ENCODE measurements around the gene DKC1. TPM values are rescaled to one million over a fixed set of nuclear protein-coding genes. Genes with fewer than 3 reads are reported as not detected.

The DKC1 gene
- total RNA-seq, 3 donors from 2014 or later = 29.4 to 36.0 (median 31.7) TPM

GRCh38 chrX:154793084-154793795 lies 30.6 kb downstream of the DKC1 start:
- H3K9me3 ChIP-seq = no peaks in the 10 kb centered on the region
- intact Hi-C loops (cut with DNase I, micrococcal nuclease) = no loop called here
- DNase-seq (no peak), ATAC-seq (no peak)
- H3K36me3 ChIP-seq (ENCODE audit: low read depth) = no peaks in the 10 kb centered on the region
- no peak overlapping the region for H3K4me3 ChIP-seq
- TF ChIP-seq, protein P1, sequence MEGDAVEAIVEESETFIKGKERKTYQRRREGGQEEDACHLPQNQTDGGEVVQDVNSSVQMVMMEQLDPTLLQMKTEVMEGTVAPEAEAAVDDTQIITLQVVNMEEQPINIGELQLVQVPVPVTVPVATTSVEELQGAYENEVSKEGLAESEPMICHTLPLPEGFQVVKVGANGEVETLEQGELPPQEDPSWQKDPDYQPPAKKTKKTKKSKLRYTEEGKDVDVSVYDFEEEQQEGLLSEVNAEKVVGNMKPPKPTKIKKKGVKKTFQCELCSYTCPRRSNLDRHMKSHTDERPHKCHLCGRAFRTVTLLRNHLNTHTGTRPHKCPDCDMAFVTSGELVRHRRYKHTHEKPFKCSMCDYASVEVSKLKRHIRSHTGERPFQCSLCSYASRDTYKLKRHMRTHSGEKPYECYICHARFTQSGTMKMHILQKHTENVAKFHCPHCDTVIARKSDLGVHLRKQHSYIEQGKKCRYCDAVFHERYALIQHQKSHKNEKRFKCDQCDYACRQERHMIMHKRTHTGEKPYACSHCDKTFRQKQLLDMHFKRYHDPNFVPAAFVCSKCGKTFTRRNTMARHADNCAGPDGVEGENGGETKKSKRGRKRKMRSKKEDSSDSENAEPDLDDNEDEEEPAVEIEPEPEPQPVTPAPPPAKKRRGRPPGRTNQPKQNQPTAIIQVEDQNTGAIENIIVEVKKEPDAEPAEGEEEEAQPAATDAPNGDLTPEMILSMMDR (IDR thresholded peaks at IDR 0.05) = no peak
- H3K4me1 ChIP-seq (ENCODE audit: low read depth) = no peaks in the 10 kb centered on the region

- intact Hi-C loops (cut with DNase I, micrococcal nuclease) = no loop called here
- Histone ChIP-seq H3K9me3 (no peaks in the 10 kb centered on the region), H3K36me3 (ENCODE audit: low read depth) (no peaks in the 10 kb centered on the region), H3K4me1 (ENCODE audit: low read depth) (peaks cover 8% of the 10 kb centered on the region), H3K4me3 (no peak overlapping the region)
- TF ChIP-seq, protein P1 (IDR thresholded peaks at IDR 0.05) = no peak
- DNase-seq (no peak), ATAC-seq (no peak)
These were observed 32.4 kb downstream of the DKC1 start for GRCh38 chrX:154795016-154795415.

- H3K9me3 ChIP-seq = no peaks in the 10 kb centered on the region
- peaks cover 13% of the 10 kb centered on the region for H3K4me1 ChIP-seq (ENCODE audit: low read depth)
- TF ChIP-seq, protein P1 (IDR thresholded peaks at IDR 0.05) = no peak
- no peak for DNase-seq
- no peak for ATAC-seq
- no peaks in the 10 kb centered on the region for H3K36me3 ChIP-seq (ENCODE audit: low read depth)
- intact Hi-C loops (cut with DNase I, micrococcal nuclease) = no loop called here
- no peak overlapping the region for H3K4me3 ChIP-seq
These were observed 34.3 kb downstream of the DKC1 start for GRCh38 chrX:154797006-154797405.

DNA sequence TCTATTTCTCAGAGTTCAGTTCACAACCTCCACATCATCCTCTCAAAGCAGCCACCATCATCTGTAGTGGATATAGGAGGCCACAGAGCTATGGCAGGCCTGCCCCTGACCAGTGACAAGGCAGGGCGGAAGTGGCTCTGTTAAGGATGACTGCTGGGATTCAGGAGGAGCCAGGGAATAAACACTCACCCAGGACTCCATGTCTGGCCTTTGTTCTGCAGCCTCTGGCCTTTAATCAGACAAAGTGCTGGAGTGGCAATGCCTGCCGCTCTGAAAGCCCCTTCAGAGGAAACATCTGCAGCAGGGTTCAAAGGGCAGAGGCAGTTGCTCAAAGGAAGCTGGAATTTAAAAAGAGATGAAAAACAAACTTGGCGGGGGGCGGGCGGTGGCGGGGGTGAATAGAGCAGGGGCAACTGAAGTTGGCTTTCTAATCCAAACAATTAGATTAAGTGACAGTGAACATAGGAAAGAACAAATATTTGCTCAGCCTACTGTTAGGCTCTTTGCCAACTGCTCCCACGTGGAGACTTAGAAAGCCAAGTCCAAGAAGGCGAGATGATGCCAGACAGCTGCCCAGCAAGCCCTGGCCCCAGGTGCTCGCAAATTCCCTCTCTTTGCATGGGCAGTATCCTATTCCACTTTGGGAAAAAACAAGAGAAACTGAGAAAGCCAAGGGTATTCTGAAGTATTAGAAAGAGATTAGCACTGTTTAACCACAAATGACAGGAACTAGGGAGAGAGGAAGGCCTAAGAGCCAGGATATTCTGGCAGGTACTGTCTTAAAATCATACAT lies 37.1 kb downstream of the DKC1 start:
- ATAC-seq (peak; percentile 67), DNase-seq (peak in 2 of 3 donors; percentile 32 to 73)
- Histone ChIP-seq H3K4me3 (no peak overlapping the region), H3K4me1 (ENCODE audit: low read depth) (peaks cover 13% of the 10 kb centered on the region), H3K9me3 (no peaks in the 10 kb centered on the region), H3K36me3 (ENCODE audit: low read depth) (no peaks in the 10 kb centered on the region)
- TF ChIP-seq, protein P1 (IDR thresholded peaks at IDR 0.05) = no peak
- intact Hi-C loops (cut with DNase I, micrococcal nuclease) = no loop called here

GRCh38 chrX:154800478-154801210 lies 38.0 kb downstream of the DKC1 start:
- ATAC-seq (peak; percentile 46), DNase-seq (no peak)
- intact Hi-C loops (cut with DNase I, micrococcal nuclease) = no loop called here

More at GRCh38 chrX:154800478-154801210, 38.0 kb downstream of the DKC1 start:
- Histone ChIP-seq H3K4me3 (no peak overlapping the region), H3K36me3 (ENCODE audit: low read depth) (no peaks in the 10 kb centered on the region), H3K9me3 (no peaks in the 10 kb centered on the region), H3K4me1 (ENCODE audit: low read depth) (peaks cover 13% of the 10 kb centered on the region)
- TF ChIP-seq, protein P1 (IDR thresholded peaks at IDR 0.05) = no peak

All from mucosa of descending colon (tissue), 3 donors.